ENCODE results near the gene CORO1C.
"Not testable (repeated sequence)": the region's sequence is repeated elsewhere in the genome, so short reads cannot be mapped to it uniquely, and the experiment has no call there.

The CORO1C gene

DNA sequence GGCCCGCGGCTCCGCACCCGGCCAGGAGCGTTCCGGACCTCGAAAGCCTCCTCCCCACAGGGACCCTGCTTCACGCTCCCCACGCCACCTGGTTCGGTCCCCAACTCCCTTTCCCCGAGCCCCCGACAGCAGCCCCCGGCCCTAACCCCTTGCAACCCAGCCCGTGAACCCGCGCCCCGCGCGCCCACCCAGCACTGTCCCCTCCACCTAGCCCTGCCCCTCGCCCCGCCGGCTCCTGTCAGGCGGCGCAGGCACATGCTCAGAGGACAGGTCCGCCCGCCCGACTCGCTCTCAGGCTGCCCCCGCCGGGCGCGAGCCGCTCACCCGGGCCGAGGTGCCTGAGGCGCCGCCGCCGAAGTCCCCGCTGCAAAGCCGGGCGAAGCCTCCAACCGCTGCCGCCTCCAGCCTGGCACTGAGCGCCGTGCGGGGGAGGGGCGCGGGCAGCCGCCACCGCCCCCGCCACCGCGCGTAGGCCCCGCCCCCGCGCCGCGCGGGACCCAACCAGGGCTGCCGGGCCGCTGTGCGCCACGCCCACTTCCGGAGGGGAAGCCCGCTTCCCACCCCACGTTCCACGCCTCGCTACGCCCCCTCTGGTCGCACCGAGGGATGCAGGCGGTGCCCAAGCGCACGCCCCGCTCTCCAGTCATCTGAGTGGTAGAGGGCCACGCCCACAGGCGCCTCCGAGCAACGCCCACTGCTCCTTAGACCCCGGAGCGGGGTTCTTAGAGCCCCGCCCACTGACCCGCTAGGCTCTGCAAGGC, at the start of gene CORO1C:
Gene CORO1C, minus strand, starts transcription at position 414 of the 761 bp plus-strand sequence. CDS start 30,200 bp downstream, outside the sequence.
- intact Hi-C loops (cut with DNase I) = loop anchor here (2.0 kb wide), 1 partner anchor 72 kb away; no protein-coding TSS in a partner anchor
- DNase-seq = peak; percentile 87 to 99 (median 92)

- intact Hi-C loops (cut with DNase I) = no loop called here
- DNase-seq = peak in 2 of 10 donors; percentile 8 to 19
These were observed 48.8 kb upstream of the CORO1C start for GRCh38 chr12:108779998-108780688.

DNA sequence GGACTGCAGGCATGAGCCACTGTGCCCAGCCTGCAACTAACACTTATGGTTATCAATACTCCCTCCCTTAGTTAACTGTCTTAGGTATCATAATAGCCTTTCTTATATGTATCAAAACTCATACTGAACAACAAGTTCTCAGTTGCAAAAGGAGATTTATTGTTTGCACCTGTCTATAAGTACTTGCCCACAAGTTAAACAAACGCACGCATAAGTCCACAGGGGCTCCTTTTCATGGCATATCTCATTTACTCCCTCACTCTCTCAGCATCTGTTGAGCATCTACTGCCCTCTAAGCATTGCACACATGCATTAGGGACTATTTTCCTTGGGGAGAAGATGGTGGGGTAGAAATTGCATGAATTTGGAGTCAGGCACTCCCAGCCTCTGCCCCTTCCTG, 46.7 kb upstream of the CORO1C start:
- no peak for DNase-seq
- intact Hi-C loops (cut with DNase I) = no loop called here

- intact Hi-C loops (cut with DNase I) = no loop called here
- peak in 1 of 10 donors; percentile 44 for DNase-seq
These were observed 45.8 kb upstream of the CORO1C start for GRCh38 chr12:108777156-108777555.

DNA sequence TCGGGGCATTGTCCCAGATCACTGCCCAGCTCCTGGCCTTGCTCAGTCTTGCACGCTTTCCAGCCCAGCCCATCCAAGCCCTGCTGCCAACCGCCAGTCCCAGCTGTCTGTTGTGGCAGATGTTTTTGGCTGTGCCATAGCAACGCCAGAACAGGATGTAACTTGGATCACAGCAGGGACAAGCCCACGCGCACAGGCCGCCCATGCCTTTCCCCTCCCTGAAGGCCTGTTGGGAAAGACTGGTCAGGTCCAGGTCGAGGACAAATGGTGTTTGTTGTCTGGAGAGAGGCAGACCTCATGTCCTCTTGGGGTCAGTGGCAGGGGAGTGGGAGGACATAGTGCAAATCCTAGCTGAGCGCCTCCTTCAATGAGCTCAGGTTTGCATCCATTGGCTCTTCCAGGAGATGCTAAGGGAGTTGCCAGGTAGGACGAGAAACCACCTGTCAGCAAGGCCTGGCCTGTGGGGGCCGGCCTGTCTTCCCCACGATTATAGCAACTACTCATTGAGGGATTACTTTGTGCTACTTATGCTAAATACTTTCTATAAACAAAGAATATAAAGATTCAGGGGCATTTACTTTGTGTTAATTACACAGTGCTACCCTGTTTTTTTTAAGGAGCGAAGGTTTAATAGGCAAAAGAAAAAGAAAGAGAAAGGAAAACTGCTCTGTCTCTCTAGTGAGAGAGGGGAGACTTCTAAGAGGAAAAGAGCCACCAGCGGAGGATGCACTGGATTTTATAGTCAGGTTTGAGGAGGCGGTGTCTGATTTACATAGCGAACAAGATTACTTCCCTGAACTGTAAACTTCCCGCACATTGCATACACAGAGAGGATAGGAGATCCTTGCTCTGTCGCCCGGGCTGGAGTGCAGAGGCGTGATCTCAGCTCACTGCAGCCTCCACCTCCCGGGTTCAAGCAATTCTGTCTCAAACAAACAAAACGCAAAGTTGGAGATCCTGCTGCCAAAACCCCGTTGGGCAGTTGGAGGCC, 42.8 kb upstream of the CORO1C start:
- intact Hi-C loops (cut with DNase I) = no loop called here
- peak; percentile 60 to 97 (median 72) for DNase-seq

DNA sequence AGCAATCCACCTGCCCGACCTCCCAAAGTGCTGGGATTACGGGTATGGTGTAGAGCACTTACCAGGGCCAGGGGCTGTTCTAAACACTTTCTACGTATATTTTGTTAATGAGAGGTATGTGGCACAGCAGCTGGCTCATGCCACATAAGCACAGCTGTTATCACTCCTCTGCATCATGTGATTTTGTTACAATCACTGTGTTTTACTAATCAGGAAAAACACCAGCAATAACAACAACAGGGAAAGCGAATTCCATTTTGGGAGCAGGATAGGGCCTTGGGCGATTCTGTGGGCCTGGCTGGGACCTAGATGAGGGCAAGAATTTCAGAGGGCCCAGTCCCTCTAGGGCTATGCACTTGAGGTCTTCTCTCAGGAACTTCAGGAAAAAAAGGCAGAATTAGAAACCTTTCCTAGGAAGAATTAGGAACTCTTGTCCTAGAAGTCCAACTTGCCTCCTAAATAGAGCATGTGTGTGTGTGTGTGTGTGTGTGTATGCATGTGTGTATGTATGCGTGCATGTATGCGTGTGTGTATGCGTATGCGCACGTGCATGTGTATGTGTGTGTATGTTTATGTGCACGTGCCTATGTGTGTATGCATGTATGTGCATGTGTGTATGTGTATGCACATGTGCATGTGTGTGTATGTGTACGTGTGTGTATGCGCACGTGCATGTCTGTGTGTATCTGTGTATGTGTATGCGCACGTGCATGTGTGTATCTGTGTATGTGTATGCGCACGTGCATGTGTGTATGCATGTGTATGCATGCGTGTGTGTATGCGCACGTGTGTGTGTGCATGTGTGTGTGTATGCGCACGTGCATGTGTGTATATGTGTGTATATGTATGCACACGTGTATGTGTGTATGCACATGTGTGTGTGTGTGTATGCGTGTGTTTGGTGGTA, 41.8 kb upstream of the CORO1C start:
- intact Hi-C loops (cut with DNase I) = no loop called here
- DNase-seq = no peak

DNA sequence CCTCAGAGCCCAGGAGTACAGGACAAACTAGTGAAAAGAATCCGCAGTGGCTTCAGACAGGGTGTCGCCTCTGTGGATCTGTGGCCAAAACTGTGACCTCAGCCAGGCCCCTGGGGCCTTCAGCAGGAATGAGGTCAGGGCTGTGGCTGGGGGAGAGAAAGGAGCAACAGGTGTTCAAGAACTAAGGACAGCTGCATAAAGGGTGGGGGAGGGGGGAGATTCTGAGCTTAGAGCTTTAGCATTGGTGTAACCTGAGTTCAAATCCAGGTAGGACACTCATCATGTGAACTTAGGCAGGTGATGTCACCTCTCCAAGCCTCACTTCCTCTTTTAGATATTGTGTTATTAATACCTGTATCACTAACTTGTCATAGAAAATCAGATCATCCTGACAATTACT, 40.9 kb upstream of the CORO1C start:
- DNase-seq = no peak
- intact Hi-C loops (cut with DNase I) = no loop called here

- DNase-seq; intact Hi-C loops (cut with DNase I): not testable (repeated sequence)
These were observed 40.5 kb upstream of the CORO1C start for GRCh38 chr12:108771835-108772234.

DNA sequence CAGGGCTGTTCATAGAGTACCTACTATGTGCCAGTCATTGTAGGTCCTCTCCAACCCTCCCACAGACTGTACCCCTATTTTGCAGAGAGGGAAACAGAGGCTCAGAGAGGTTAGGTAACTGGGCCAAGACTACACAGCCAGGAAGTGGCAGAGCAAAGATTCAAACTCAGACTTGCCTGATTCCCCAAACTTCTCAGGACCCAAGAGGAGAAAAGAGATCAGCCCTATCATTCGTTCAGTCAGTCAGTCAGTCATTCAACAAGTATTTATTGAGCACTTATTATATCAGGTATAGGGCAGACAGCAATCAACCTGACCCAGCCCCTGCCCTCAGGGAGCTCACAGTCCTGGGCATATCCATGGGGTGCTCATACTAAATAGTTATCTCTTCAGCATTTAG, 39.6 kb upstream of the CORO1C start:
- no peak for DNase-seq
- intact Hi-C loops (cut with DNase I) = no loop called here

DNA sequence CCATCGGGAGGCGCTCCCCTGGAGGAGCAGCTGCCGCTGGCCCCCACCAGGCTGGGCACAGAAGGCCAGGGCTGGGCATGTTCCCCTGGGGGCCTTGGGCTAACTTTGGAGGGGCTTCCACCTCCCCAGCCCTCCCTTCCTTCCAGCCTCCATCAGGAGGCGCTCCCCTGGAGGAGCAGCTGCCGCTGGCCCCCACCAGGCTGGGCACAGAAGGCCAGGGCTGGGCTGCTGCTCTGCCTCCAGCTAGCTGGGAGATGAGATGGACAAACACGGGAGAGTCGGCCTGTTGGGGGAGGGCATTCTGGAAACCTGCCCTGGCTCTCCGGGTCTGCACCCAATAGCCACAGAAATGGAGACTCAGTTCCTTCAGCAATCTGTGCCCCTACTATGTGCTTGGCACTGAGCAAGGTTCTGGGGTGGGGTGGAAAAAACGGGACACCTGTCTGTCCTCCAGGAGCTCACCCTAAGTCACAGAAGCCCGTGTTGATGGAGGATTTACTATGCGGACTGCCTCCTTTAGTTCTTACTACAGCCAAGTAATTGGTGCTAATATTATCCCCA, 39.0 kb upstream of the CORO1C start:
- DNase-seq = no peak
- intact Hi-C loops (cut with DNase I) = no loop called here

DNA sequence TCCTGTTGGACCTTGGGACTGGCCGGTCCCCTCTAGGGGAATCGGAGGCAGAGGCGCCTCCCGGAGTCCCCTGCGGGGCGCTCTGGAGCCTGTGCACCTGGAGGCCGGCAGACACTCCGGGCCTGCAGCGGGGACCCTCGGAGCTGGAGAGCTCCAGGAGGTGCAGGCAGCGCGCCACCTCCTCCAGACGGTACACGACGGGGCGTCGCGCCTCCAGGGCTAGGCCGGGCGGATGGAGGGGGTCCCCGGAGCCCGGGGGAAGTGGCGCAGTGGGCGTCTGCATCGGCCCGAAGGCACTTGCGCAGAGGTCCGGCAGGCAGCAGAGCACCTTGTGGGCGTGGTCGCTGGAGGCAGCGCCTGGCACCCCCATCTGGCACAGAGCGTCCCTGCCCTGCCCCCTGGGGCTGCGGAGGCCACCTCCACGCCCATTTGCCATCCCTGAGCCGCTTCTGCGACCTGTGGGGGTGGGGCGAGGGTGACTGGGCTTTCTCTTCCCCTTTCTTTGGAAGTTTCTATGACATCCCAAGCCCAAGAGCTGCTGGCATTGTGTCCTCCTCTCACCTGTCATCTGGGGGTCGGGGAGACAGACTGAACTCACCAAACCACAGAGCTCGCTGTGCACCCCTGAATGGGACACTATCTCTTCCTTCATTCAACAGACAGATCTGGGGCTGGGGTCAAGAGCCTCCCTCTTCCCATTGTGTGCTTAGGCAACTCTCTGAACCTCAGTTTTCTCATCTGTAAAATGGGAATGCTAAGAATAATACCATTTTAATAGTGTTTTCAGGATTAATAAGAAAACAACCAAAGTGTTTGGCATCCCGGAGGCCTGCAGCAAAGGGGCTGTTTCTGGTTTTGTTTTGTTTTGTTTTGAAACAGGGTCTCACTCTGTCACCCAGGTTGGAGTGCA, 37.5 kb upstream of the CORO1C start:
- DNase-seq = peak in 1 of 10 donors; percentile 76

GRCh38 chr12:108766294-108766693, 35.0 kb upstream of the CORO1C start:
- peak in 1 of 10 donors; percentile 4 for DNase-seq
- intact Hi-C loops (cut with DNase I) = no loop called here

More for the DNA sequence above, 37.5 kb upstream of the CORO1C start:
- intact Hi-C loops (cut with DNase I) = no loop called here

DNA sequence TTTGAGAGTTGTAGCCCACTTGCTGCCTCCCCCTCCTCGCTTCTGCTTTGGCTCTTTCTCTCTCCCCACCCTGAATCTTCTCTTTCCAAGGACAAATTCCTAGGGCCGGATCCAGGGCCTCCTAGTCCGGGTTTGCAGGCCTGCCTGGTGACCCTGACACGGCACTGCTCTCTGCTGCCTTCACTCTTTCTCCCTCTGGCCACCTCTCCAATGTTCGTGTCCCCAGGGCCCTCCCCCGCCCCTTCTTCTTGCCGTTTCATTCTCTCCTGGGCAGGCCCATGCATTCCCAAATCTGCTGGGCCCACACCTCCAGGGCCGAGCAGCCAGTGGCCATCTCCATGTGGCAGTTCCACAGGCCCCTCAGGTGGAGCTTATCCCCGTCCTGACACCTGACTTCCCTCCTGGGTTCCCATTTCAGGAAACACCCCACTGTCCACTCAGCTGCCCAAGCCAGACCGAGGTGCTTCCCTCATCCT, 34.0 kb upstream of the CORO1C start:
- DNase-seq = peak in 2 of 10 donors; percentile 62 to 66
- intact Hi-C loops (cut with DNase I) = no loop called here

DNA sequence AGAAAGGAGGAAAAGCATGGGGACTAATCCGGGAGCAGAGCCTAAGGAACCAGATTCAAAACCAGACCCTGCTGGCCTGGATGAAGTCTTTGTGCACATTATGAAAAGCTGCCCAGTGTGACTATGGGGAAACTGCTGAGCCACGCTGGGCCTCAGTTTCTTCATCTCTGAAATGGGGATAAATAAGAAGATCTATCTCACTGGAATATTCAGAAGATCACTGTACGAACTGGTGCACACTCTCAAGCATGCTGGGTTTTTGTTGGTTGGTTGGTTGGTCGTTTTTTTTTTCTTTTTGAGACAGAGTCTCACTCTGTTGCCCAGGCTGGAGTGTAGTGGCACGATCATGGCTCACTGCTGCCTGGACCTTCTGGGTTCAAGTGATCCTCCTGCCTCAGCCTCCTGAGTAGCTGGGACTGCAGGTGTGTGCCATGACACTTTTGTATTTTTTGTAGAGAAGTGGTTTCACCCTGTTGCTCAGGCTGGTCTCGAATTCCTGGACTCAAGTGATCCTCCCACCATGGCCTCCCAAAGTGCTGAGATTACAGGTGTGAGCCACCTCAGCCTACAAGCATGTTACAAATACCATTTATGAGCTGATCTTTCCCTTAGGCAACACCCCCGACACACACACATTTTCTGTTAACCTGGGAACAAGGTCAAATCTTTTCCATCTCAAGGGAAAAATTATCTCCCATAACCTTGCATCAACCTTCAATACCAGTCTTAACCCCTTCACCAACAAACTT, 33.4 kb upstream of the CORO1C start:
- DNase-seq = peak in 2 of 10 donors; percentile 7 to 11
- intact Hi-C loops (cut with DNase I) = no loop called here

- DNase-seq = peak in 1 of 10 donors; percentile 11
- intact Hi-C loops (cut with DNase I) = no loop called here
These were observed 29.9 kb upstream of the CORO1C start for GRCh38 chr12:108761226-108761625.

DNA sequence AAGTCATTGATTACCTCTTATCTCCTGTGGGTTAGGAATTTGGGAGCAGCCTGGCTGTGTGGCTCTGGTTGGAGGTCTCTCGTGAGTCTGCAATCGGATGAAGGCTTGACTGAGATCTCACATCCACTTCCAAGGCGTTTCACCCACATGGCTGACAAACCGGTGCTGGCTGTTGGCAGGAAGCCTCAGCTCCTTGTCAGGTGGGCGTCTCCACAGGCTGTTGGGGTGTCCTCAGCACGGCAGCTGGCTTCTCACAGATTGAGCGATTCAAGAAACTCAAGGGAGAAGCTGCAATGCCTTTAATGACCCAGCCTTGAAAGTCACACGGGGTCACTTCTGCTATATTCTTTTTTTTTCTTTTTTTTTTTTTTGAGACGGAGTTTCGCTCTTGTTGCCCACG, 28.6 kb upstream of the CORO1C start:
- intact Hi-C loops (cut with DNase I) = no loop called here
- peak in 8 of 10 donors; percentile 54 to 96 (median 76) for DNase-seq

DNA sequence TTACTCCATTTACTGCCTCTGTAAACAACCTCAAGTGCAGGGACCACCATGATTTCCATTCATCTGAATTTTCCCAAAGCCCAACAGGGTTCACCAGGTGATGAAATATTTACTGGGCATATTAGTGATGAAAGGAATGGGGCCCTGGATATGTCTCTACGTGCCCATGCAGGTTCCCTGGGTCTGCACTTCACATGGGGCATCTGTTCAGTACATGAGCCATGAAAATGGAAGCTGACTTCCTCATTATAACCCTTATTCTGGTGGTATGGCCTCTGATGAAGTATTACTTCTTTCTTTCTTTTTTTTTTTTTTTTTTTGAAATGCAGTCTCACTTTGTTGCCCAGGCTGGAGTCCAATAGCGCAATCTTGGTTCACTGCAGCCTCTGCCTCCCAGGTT, 26.5 kb upstream of the CORO1C start:
- DNase-seq = no peak
- intact Hi-C loops (cut with DNase I) = no loop called here
